GM12873 (cell line): ENCODE results near the gene UNC45A.

Experiments
- TF ChIP-seq, protein P1 (sequence below): IDR thresholded peaks from 2 replicates; pipeline ENCODE4 v1.5.1; 2012; ENCODE audit warnings: low read depth, mild to moderate bottlenecking, moderate library complexity, low read length, control low read depth; ENCODE audit not compliant: insufficient read depth; ENCODE audit errors: missing control alignments

Gene UNC45A

DNA sequence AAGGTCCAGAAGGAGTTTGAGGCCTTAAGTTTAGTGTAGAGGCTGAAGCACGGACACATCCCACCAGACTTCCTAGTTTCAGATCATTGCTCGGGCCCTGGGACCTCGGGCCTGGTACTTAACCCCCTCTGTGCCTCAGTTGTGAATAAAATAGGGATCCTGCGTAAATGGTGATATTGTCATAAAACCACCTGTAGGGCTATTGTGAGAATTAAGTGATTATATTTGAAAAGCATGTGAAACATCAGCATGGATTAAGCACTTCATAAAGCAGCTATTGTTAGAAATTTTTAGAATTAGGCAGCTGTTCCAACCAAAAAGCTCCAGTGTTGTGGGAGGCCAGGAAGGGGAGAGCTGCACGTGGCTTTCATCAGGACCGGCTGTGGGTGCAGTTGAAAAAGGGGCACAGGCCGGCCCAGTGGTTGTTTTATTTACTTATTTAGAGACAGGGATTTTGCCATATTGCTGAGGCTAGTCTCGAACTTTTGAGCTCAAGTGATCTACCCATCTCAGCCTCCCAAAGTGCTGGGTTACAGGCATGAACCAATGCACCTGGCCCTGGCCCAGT, 24.0 kb downstream of the UNC45A start:
- TF ChIP-seq, protein P1, sequence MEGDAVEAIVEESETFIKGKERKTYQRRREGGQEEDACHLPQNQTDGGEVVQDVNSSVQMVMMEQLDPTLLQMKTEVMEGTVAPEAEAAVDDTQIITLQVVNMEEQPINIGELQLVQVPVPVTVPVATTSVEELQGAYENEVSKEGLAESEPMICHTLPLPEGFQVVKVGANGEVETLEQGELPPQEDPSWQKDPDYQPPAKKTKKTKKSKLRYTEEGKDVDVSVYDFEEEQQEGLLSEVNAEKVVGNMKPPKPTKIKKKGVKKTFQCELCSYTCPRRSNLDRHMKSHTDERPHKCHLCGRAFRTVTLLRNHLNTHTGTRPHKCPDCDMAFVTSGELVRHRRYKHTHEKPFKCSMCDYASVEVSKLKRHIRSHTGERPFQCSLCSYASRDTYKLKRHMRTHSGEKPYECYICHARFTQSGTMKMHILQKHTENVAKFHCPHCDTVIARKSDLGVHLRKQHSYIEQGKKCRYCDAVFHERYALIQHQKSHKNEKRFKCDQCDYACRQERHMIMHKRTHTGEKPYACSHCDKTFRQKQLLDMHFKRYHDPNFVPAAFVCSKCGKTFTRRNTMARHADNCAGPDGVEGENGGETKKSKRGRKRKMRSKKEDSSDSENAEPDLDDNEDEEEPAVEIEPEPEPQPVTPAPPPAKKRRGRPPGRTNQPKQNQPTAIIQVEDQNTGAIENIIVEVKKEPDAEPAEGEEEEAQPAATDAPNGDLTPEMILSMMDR, result no peak

DNA sequence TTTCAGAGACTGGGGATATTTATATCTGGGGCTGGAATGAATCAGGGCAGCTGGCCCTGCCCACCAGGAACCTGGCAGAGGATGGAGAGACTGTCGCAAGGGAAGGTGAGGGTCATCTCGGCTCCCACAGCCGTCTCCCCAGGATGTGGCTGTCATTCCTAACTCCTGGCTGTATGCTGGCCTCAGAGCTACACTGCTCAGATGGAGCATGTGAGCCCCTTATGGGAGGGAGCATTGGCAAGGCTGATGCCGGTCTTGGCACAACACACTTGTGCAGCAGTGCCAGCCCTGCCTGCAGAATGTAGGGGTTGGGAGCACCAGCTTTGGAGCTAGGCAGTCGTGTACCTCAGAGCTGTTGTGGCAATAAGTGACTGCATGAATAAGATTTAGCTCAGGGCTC, 24.8 kb downstream of the UNC45A start:
- TF ChIP-seq, protein P1, result no peak

DNA sequence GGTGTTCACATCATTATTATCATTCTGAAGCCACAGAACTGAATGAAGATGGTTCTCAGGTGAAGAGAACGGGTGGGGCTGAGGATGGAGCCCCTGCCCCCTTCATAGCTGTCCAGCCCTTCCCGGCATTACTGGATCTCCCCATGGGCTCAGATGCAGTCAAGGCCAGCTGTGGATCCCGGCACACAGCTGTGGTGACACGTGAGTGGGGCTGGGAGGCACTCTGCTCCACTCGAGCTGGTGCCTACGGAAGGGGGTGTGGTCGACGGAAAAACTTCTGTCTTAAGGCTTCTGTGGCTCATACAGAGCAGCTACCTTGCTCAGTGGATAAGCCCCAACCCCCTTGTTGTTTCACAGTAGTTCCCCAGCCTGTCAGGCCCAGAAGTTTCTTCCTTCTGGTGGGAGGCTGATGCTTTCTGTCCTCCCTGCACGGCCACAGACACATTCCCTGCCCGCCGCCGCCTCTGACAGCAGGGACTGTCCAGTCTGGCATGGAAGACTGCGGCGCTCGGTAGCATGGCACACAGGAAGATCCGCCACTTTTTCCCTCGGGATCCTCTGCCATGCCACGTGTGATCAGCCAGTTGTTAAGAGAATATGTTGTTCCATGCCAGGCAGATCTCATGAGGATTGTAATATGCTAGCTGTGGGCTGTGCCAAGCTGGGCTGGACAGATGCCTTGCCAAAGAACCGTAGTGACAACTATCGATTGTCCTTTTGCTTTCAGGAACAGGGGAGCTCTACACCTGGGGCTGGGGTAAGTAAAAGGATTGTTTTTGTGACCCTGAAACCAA, 25.4 kb downstream of the UNC45A start:
- TF ChIP-seq, protein P1, result no peak

DNA sequence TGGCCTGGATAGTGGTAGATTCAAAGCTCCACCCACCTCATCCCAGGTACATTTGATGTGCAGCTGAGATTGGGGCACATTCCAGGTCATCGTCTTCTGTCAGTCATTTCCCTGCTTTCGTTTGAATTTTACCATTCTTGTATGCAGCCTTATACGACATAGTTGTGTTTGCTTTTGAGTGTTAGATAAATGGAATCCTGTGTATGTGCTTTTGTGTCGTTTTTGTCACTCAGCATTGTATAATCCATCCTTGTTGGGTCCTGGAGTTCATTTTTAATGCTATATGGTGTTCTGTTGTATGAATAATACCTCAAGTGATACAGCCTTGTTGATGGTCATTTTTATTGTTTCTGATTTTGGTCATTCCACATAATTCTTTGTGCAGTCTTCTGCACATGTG, 26.9 kb downstream of the UNC45A start:
- TF ChIP-seq, protein P1, result no peak

GRCh38 chr15:90966262-90966661, 31.2 kb downstream of the UNC45A start:
- TF ChIP-seq, protein P1, result no peak

- TF ChIP-seq, protein P1, result no peak
Observed at GRCh38 chr15:90967206-90967605, 32.1 kb downstream of the UNC45A start.

GRCh38 chr15:90968434-90968833, 33.3 kb downstream of the UNC45A start:
- TF ChIP-seq, protein P1, result no peak
